K562 (cell line): ENCODE results near the gene ADGRG1.

Experiments
- C11orf30 ChIP-seq: fragments of 450-650 bp; IDR thresholded peaks from 2 replicates; pipeline ENCODE4 v1.6.1; 2016; ENCODE audit warnings: low read depth, mild to moderate bottlenecking
- EP300 ChIP-seq: IDR thresholded peaks from 2 replicates; pipeline ENCODE4 v1.6.1; 2012; ENCODE audit warnings: low read length, improper control_type of control experiment
- FOXP1 ChIP-seq: sonication (generic); formaldehyde crosslinking; IDR thresholded peaks from 2 replicates; pipeline ENCODE4 v1.8.0; 2022; ENCODE audit warnings: mild to moderate bottlenecking, missing genetic modification reagents
- GABPA ChIP-seq: fragments of 200-800 bp; sonication (Bioruptor generic); conservative IDR thresholded peaks from 2 replicates; pipeline ENCODE4 v1.6.1; 2016; ENCODE audit warnings: low read depth, missing genetic modification characterization, missing compliant biosample characterization
- MED1 ChIP-seq: sonication (generic); formaldehyde crosslinking; IDR thresholded peaks from 2 replicates; pipeline ENCODE4 v1.8.1; 2023; ENCODE audit warnings: missing genetic modification reagents, borderline replicate concordance
- NFIC ChIP-seq: fragments of 450-650 bp; IDR thresholded peaks from 2 replicates; pipeline ENCODE4 v1.6.1; 2017; ENCODE audit warnings: mild to moderate bottlenecking, inconsistent platforms
- PCBP1 ChIP-seq: fragments of 200-400 bp; formaldehyde crosslinking; IDR thresholded peaks from 2 replicates; pipeline ENCODE4 v1.6.1; 2018; ENCODE audit warnings: mild to moderate bottlenecking, low read depth, low read length; ENCODE audit not compliant: poor library complexity, severe bottlenecking
- SRF ChIP-seq, 2 experiments: fragments of 250-450, 450-650 bp in 1 of 2; sonication (Bioruptor Pico) in 1 of 2; sonication (generic) in 1 of 2; formaldehyde crosslinking; IDR thresholded peaks; 2 replicates each; pipeline versions ENCODE4 v1.5.0 to v1.5.1; 2020 to 2022; ENCODE audit warnings: mild to moderate bottlenecking in 1 of 2, missing genetic modification reagents in 1 of 2
- TRIM28 ChIP-seq: fragments of 450-650 bp; IDR thresholded peaks from 2 replicates; pipeline ENCODE4 v1.6.1; 2017
- ZBTB40 ChIP-seq, 2 experiments: fragments of 450-650 bp in 1 of 2; sonication (generic) in 1 of 2; formaldehyde crosslinking in 1 of 2; IDR thresholded peaks; 2 replicates each; pipeline versions ENCODE4 v1.7.1 to v1.9.0; 2016 to 2022; ENCODE audit warnings: inconsistent platforms in 1 of 2, mild to moderate bottlenecking in 1 of 2, missing genetic modification reagents in 1 of 2
- ZFPM2 ChIP-seq: fragments of 250-450 bp; sonication (Bioruptor Pico); IDR thresholded peaks from 2 replicates; pipeline ENCODE4 v1.5.1; 2022; ENCODE audit warnings: mild to moderate bottlenecking
- ZNF24 ChIP-seq: fragments of 450-650 bp; IDR thresholded peaks from 2 replicates; pipeline ENCODE4 v1.6.1; 2016
- ZNF830 ChIP-seq: fragments of 250-450 bp; sonication (Bioruptor Pico); IDR thresholded peaks from 2 replicates; pipeline ENCODE4 v1.5.0; 2021; ENCODE audit warnings: mild to moderate bottlenecking

GRCh38 chr16:57681950-57682728 is 53.7 kb downstream of the ADGRG1 start:
- no peak for TF ChIP-seq PCBP1
- no peak for TF ChIP-seq ZFPM2 (CRISPR knock-in tag)
- no peak for TF ChIP-seq ZNF24
- no peak for TF ChIP-seq MED1 (CRISPR knock-in tag)
- TF ChIP-seq FOXP1 (CRISPR knock-in tag), result no peak
- TF ChIP-seq ZBTB40 (IDR thresholded peaks at IDR 0.05), result no peak
- TF ChIP-seq ZBTB40 (CRISPR knock-in tag; IDR thresholded peaks at IDR 0.05), result no peak
- TF ChIP-seq EP300, result no peak
- no peak for TF ChIP-seq TRIM28
- no peak for TF ChIP-seq SRF (CRISPR knock-in tag; IDR thresholded peaks at IDR 0.05)
- no peak for TF ChIP-seq NFIC
- TF ChIP-seq GABPA (tag), result no peak
- TF ChIP-seq C11orf30, result no peak
- TF ChIP-seq ZNF830, result no peak
